Measurements from ENCODE around the gene GATD1. TPM values are rescaled to one million over a fixed set of nuclear protein-coding genes. Genes with fewer than 3 reads are reported as not detected.
A peak's percentile ranks its signal among the peaks of the same experiment; 100 is the strongest.

Gene GATD1
- total RNA-seq, 1 experiment from 2014 or later = 83.3 TPM

DNA sequence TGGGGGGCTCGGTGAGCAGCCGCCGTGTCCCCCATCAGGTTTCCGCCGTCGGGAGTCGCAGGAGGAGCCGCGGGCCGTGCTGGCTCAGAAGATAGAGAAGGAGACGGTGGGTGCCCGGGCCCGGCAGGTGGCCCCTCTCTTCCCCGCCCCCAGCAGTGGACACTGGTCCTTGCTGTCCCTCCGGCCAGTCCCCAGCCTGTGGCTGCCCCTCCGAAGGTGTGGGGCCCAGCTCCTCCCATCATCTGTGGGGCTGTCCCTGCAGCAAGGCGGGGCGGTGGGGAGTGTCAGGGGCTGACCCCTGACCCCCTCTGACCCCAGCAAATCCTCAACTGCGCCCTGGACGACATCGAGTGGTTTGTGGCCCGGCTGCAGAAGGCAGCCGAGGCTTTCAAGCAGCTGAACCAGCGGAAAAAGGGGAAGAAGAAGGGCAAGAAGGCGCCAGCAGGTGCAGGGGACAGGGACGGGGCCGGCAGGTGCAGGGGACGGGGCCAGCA is 56.0 kb downstream of the GATD1 start:
- Mint-ChIP-seq H3K27ac (ENCODE audit: unreplicated experiment) (no peak overlapping the region), H3K9me3 (ENCODE audit: low read depth, unreplicated experiment) (no peaks in the 10 kb centered on the region), H3K4me1 (ENCODE audit: low read depth, unreplicated experiment) (no peaks in the 10 kb centered on the region), H3K4me3 (ENCODE audit: low read depth, unreplicated experiment) (no peak overlapping the region), H3K27me3 (ENCODE audit: unreplicated experiment) (no peaks in the 10 kb centered on the region), H3K36me3 (ENCODE audit: insufficient read depth, unreplicated experiment) (peaks cover 57% of the 10 kb centered on the region)
- DNase-seq = no peak
- intact Hi-C loops (cut with micrococcal nuclease; ENCODE audit: unreplicated experiment) = loop anchor here (10.0 kb wide), 1 partner anchor 166 kb away; no protein-coding TSS in a partner anchor
- TF ChIP-seq, protein P1, sequence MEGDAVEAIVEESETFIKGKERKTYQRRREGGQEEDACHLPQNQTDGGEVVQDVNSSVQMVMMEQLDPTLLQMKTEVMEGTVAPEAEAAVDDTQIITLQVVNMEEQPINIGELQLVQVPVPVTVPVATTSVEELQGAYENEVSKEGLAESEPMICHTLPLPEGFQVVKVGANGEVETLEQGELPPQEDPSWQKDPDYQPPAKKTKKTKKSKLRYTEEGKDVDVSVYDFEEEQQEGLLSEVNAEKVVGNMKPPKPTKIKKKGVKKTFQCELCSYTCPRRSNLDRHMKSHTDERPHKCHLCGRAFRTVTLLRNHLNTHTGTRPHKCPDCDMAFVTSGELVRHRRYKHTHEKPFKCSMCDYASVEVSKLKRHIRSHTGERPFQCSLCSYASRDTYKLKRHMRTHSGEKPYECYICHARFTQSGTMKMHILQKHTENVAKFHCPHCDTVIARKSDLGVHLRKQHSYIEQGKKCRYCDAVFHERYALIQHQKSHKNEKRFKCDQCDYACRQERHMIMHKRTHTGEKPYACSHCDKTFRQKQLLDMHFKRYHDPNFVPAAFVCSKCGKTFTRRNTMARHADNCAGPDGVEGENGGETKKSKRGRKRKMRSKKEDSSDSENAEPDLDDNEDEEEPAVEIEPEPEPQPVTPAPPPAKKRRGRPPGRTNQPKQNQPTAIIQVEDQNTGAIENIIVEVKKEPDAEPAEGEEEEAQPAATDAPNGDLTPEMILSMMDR (IDR thresholded peaks at IDR 0.05; ENCODE audit: unreplicated experiment) = no peak
- TSS peak; percentile 19 for BruUV-seq (replicated peaks)
- CTCF ChIA-PET = interaction anchor here (1.7 kb wide), 2 partner anchors 23 to 25 kb away, joined by 4 to 9 read pairs; partner anchors contain the start of gene TMEM80

DNA sequence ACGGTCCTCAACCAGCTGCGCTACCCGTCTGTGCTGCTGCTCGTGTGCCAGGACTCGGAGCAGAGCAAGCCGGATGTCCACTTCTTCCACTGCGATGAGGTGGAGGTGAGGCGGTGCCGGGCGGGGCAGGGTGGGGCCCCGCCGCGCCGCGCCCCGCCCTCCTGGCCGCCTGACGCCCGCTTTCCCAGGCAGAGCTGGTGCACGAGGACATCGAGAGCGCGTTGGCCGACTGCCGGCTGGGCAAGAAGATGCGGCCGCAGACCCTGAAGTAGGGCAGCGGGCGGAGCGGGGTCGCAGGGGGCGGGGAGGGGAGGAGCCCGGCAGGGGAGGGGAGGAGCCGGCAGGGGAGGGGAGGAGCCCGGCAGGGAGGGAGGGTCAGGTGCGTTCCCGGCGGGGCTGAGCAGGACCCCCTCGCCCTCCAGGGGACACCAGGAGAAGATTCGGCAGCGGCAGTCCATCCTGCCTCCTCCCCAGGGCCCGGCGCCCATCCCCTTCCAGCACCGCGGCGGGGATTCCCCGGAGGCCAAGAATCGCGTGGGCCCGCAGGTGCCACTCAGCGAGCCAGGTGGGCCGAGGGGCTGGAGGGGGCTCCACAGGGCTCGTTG is 56.5 kb downstream of the GATD1 start:
- no TSS peak for BruUV-seq (replicated peaks)
- intact Hi-C loops (cut with micrococcal nuclease; ENCODE audit: unreplicated experiment) = loop anchor here (10.0 kb wide), 1 partner anchor 166 kb away; no protein-coding TSS in a partner anchor

DNA sequence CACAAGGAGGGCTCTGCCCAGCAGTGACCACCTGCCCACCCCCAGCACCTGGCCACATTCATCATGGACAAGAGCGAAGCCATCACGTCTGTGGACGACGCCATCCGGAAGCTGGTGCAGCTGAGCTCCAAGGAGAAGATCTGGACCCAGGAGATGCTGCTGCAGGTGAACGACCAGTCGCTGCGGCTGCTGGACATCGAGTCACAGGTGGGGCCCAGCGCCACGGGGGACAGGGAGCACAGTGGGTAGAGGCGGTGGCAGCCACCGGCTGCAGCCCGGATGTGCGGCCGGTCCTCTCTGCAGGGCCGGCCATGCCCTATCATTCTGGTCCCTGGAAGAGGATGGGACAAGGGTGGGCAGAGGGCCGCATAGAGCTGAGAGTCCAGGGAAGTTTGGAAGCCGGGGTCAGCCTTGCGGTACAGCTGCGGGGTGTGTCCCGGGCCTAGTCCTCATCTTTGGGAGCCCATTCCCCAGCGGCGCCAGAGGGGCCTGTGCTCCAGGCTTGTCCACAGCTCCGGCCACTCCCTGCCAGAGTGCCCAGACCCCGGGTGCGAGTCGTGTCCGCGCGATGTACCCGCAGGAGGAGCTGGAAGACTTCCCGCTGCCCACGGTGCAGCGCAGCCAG is 57.2 kb downstream of the GATD1 start:
- Mint-ChIP-seq H3K4me3 (ENCODE audit: low read depth, unreplicated experiment) (no peak overlapping the region), H3K27ac (ENCODE audit: unreplicated experiment) (no peak overlapping the region), H3K27me3 (ENCODE audit: unreplicated experiment) (no peaks in the 10 kb centered on the region), H3K36me3 (ENCODE audit: insufficient read depth, unreplicated experiment) (peaks cover 65% of the 10 kb centered on the region), H3K4me1 (ENCODE audit: low read depth, unreplicated experiment) (no peaks in the 10 kb centered on the region), H3K9me3 (ENCODE audit: low read depth, unreplicated experiment) (no peaks in the 10 kb centered on the region)
- CTCF ChIA-PET = no interaction called here
- TF ChIP-seq, protein P1 (IDR thresholded peaks at IDR 0.05; ENCODE audit: unreplicated experiment) = no peak
- no TSS peak for BruUV-seq (replicated peaks)
- intact Hi-C loops (cut with micrococcal nuclease; ENCODE audit: unreplicated experiment) = loop anchor here (10.0 kb wide), 1 partner anchor 165 kb away; no protein-coding TSS in a partner anchor
- no peak for DNase-seq

More for the DNA sequence above, 56.5 kb downstream of the GATD1 start:
- H3K27me3 Mint-ChIP-seq (ENCODE audit: unreplicated experiment) = no peaks in the 10 kb centered on the region
- no peak overlapping the region for H3K27ac Mint-ChIP-seq (ENCODE audit: unreplicated experiment)
- peaks cover 62% of the 10 kb centered on the region for H3K36me3 Mint-ChIP-seq (ENCODE audit: insufficient read depth, unreplicated experiment)
- TF ChIP-seq, protein P1 (IDR thresholded peaks at IDR 0.05; ENCODE audit: unreplicated experiment) = no peak
- no peaks in the 10 kb centered on the region for H3K9me3 Mint-ChIP-seq (ENCODE audit: low read depth, unreplicated experiment)
- DNase-seq = no peak
- H3K4me1 Mint-ChIP-seq (ENCODE audit: low read depth, unreplicated experiment) = no peaks in the 10 kb centered on the region
- H3K4me3 Mint-ChIP-seq (ENCODE audit: low read depth, unreplicated experiment) = no peak overlapping the region
- CTCF ChIA-PET = no interaction called here

DNA sequence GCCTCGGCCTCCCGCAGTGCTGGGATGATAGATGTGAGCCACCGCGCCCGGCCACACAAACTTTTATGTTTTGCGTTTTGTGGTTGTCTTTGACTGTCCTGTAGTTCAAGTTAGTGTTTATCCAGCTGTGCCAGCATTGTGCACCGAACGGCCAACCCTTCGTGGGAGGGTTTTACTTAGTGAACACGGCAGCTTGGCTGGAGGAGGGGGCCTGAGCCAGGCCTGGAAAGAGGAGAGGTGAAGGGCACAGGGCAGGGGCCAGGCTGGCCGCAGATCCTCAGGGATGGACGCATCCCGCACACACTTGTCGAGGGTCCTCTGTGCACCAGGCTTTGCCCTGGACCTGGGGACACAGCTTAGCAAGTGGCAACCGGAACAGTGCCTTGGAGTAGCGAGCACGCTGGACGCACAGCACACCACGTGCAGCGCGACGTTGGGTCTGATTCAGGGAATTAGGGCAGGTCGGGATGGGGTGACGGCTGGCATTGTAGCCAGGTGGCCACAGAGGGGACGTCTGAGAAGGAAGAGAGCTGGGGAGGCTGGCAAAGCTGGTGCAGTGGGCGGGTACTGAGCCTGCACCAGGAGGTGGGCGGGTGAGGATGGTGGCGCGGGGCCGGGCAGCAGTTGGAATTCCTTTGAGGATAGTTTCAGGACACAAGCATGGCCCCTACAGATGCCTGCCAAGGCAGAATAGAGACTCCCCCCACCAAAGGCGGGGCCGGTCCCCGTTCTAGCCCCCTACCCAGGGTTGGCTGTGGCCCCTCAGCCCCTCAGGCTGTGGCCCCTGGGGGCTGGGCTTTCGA is 57.9 kb downstream of the GATD1 start:
- TF ChIP-seq, protein P1 (IDR thresholded peaks at IDR 0.05; ENCODE audit: unreplicated experiment) = no peak
- BruUV-seq (replicated peaks) = no TSS peak
- no peak overlapping the region for H3K4me3 Mint-ChIP-seq (ENCODE audit: low read depth, unreplicated experiment)
- no peaks in the 10 kb centered on the region for H3K27me3 Mint-ChIP-seq (ENCODE audit: unreplicated experiment)
- no peak for DNase-seq
- peaks cover 6% of the 10 kb centered on the region for H3K4me1 Mint-ChIP-seq (ENCODE audit: low read depth, unreplicated experiment)
- H3K9me3 Mint-ChIP-seq (ENCODE audit: low read depth, unreplicated experiment) = no peaks in the 10 kb centered on the region
- H3K27ac Mint-ChIP-seq (ENCODE audit: unreplicated experiment) = no peak overlapping the region
- peaks cover 63% of the 10 kb centered on the region for H3K36me3 Mint-ChIP-seq (ENCODE audit: insufficient read depth, unreplicated experiment)
- intact Hi-C loops (cut with micrococcal nuclease; ENCODE audit: unreplicated experiment) = loop anchor here (10.0 kb wide), 1 partner anchor 165 kb away; no protein-coding TSS in a partner anchor
- CTCF ChIA-PET = no interaction called here

All from Calu3 (cell line).